Esophagus squamous epithelium (tissue), 5 donors: ENCODE measurements around the gene SPATA13. TPM values are rescaled to one million over a fixed set of nuclear protein-coding genes. Genes with fewer than 3 reads are reported as not detected.

Experiments
- DNase-seq: peaks from one replicate; lab custom pipeline; 2025; lab: John Stamatoyannopoulos, UW
- H3K27ac ChIP-seq, 4 donors: fragments of 200-600 bp; sonication (generic); one replicate each; pipeline ENCODE4 v1.5.1; 2016 to 2019; ENCODE audit warnings: mild to moderate bottlenecking in 1 of 4
- H3K27me3 ChIP-seq, 4 donors: fragments of 200-600 bp; sonication (generic); 1 replicate in 3 of 4; 2 replicates in 1 of 4; pipeline versions ENCODE4 v1.5.1 to v1.6.0; 2017 to 2021; ENCODE audit warnings: antibody characterized with exemption in 1 of 4
- H3K36me3 ChIP-seq, 3 donors: fragments of 200-600 bp; sonication (generic); one replicate each; pipeline ENCODE4 v1.5.1; 2016 to 2019
- H3K4me1 ChIP-seq, 3 donors: fragments of 200-600 bp; sonication (generic); one replicate each; pipeline ENCODE4 v1.5.1; 2017 to 2019
- H3K4me3 ChIP-seq, 4 donors: fragments of 200-600 bp; sonication (generic); 1 replicate in 3 of 4; 2 replicates in 1 of 4; pipeline ENCODE4 v1.5.1; 2016 to 2019; ENCODE audit warnings: mild to moderate bottlenecking in 2 of 4, moderate library complexity in 1 of 4
- H3K9me3 ChIP-seq, 3 donors: fragments of 200-600 bp; sonication (generic); one replicate each; pipeline ENCODE4 v1.5.1; 2016 to 2019
- CTCF ChIP-seq, 6 experiments: fragments of 450-650 bp in 4 of 6; fragments of 200-600 bp in 2 of 6; sonication (generic) in 2 of 6; IDR thresholded peaks; one replicate each; pipeline ENCODE4 v1.5.1; 2016 to 2019; ENCODE audit warnings: antibody characterized with exemption in 6 of 6, mild to moderate bottlenecking in 4 of 6, moderate library complexity in 4 of 6
- POLR2A ChIP-seq, 4 donors: fragments of 450-650 bp; IDR thresholded peaks; one replicate each; pipeline ENCODE4 v1.6.1; 2017; ENCODE audit warnings: antibody characterized with exemption in 4 of 4, mild to moderate bottlenecking in 4 of 4, moderate library complexity in 3 of 4
- WGBS, 2 donors: methylation state at CpG; one replicate each; pipeline ENCODE4 v1.1.5; 2018; 5-methylcytosine and 5-hydroxymethylcytosine counted together
- intact Hi-C: fragments of 100-400 bp; cut with DNase I; formaldehyde crosslinking; loops from one replicate; pipeline ENCODE4 v1.15.0; 2022
- total RNA-seq, 4 donors: library from RNA; depleted of rRNA; stranded (reverse); fragments of >200 nt; gene quantifications; one replicate each; pipeline ENCODE4 v1.1.0, GENCODE V29; 2016
- donor health status: DM: yes; HTN: yes; CAD: no.

The SPATA13 gene
- total RNA-seq, 4 donors from 2014 or later = 5.0 to 16.6 (median 9.7) TPM

- Histone ChIP-seq H3K27ac (no peak overlapping the region), H3K9me3 (no peaks in the 10 kb centered on the region), H3K4me3 (no peak overlapping the region), H3K36me3 (peaks cover 0 to 88% (median 7%) of the 10 kb centered on the region in 3 donors), H3K27me3 (no peaks in the 10 kb centered on the region), H3K4me1 (no peaks in the 10 kb centered on the region)
- intact Hi-C loops = no loop called here
- no peak for DNase-seq
- WGBS, 2 donors = 83 to 86% methylated on average over 8 of the region's 8 CpGs
- TF ChIP-seq CTCF (IDR thresholded peaks at IDR 0.05) = no peak
- no peak for TF ChIP-seq POLR2A (IDR thresholded peaks at IDR 0.05)
Measured at GRCh38 chr13:24287748-24288287, 127.3 kb downstream of the SPATA13 start.

- TF ChIP-seq POLR2A (IDR thresholded peaks at IDR 0.05) (no peak), CTCF (IDR thresholded peaks at IDR 0.05) (no peak)
- Histone ChIP-seq H3K27ac (no peak overlapping the region), H3K4me3 (no peak overlapping the region), H3K27me3 (no peaks in the 10 kb centered on the region), H3K36me3 (peaks cover 0 to 95% (median 7%) of the 10 kb centered on the region in 3 donors), H3K9me3 (no peaks in the 10 kb centered on the region), H3K4me1 (no peaks in the 10 kb centered on the region)
- DNase-seq = no peak
- WGBS, 2 donors = 86 to 90% methylated on average over 5 of the region's 5 CpGs
- intact Hi-C loops = no loop called here
Measured at GRCh38 chr13:24288870-24289269, 128.3 kb downstream of the SPATA13 start.

- WGBS, 2 donors = 73 to 98% methylated on average over 16 to 19 of the region's 20 CpGs
- TF ChIP-seq POLR2A (IDR thresholded peaks at IDR 0.05) (no peak), CTCF (IDR thresholded peaks at IDR 0.05) (no peak)
- intact Hi-C loops = no loop called here
- Histone ChIP-seq H3K4me3 (no peak overlapping the region), H3K36me3 (peaks cover 0 to 95% (median 7%) of the 10 kb centered on the region in 3 donors), H3K27me3 (no peaks in the 10 kb centered on the region), H3K27ac (no peak overlapping the region), H3K9me3 (no peaks in the 10 kb centered on the region), H3K4me1 (no peaks in the 10 kb centered on the region)
- no peak for DNase-seq
Measured at GRCh38 chr13:24290280-24290932, 129.9 kb downstream of the SPATA13 start.

- Histone ChIP-seq H3K27me3 (no peaks in the 10 kb centered on the region), H3K4me3 (no peak overlapping the region), H3K27ac (no peak overlapping the region), H3K4me1 (no peaks in the 10 kb centered on the region), H3K9me3 (no peaks in the 10 kb centered on the region), H3K36me3 (peaks cover 0 to 95% (median 8%) of the 10 kb centered on the region in 3 donors)
- intact Hi-C loops = no loop called here
- TF ChIP-seq POLR2A (IDR thresholded peaks at IDR 0.05) = no peak
- TF ChIP-seq CTCF (IDR thresholded peaks at IDR 0.05) = no peak
- no peak for DNase-seq
- WGBS, 2 donors = 86 to 91% methylated on average over 3 to 5 of the region's 6 CpGs
Measured at GRCh38 chr13:24292481-24292880, 132.0 kb downstream of the SPATA13 start.

GRCh38 chr13:24293746-24294145 is 133.2 kb downstream of the SPATA13 start:
- intact Hi-C loops = no loop called here
- TF ChIP-seq POLR2A (IDR thresholded peaks at IDR 0.05) (no peak), CTCF (IDR thresholded peaks at IDR 0.05) (no peak)
- WGBS, 2 donors = 88 to 93% methylated on average over 8 to 10 of the region's 10 CpGs
- Histone ChIP-seq H3K36me3 (peaks cover 0 to 95% (median 11%) of the 10 kb centered on the region in 3 donors), H3K27me3 (no peaks in the 10 kb centered on the region), H3K4me3 (no peak overlapping the region), H3K4me1 (no peaks in the 10 kb centered on the region), H3K27ac (no peak overlapping the region), H3K9me3 (no peaks in the 10 kb centered on the region)
- no peak for DNase-seq
